ENCODE measurements around the gene MOSPD2.
A peak's percentile ranks its signal among the peaks of the same experiment; 100 is the strongest.

MOSPD2 gene

GRCh38 chrX:14915596-14915995, 42.4 kb downstream of the MOSPD2 start:
- DNase-seq = no peak

- no peak for DNase-seq
These were observed 42.9 kb downstream of the MOSPD2 start for GRCh38 chrX:14916017-14916674.

GRCh38 chrX:14919407-14919806, 46.2 kb downstream of the MOSPD2 start:
- no peak for DNase-seq

GRCh38 chrX:14920196-14920595, 47.0 kb downstream of the MOSPD2 start:
- no peak for DNase-seq

- DNase-seq = peak in 9 of 56 donors; percentile 0 to 2 (median 1)
These were observed 49.2 kb downstream of the MOSPD2 start for GRCh38 chrX:14922437-14922836.

- DNase-seq = no peak
These were observed 50.5 kb downstream of the MOSPD2 start for GRCh38 chrX:14923761-14924160.

GRCh38 chrX:14926471-14926870, 53.2 kb downstream of the MOSPD2 start:
- DNase-seq = no peak

GRCh38 chrX:14927401-14927800, 54.2 kb downstream of the MOSPD2 start:
- no peak for DNase-seq

GRCh38 chrX:14930663-14931062, 57.4 kb downstream of the MOSPD2 start:
- no peak for DNase-seq

GRCh38 chrX:14932136-14932535, 58.9 kb downstream of the MOSPD2 start:
- no peak for DNase-seq

GRCh38 chrX:14934423-14934822, 61.2 kb downstream of the MOSPD2 start:
- no peak for DNase-seq

GRCh38 chrX:14936561-14936960, 63.3 kb downstream of the MOSPD2 start:
- no peak for DNase-seq

- DNase-seq = no peak
These were observed 66.4 kb downstream of the MOSPD2 start for GRCh38 chrX:14939644-14940043.

- DNase-seq = no peak
These were observed 68.1 kb downstream of the MOSPD2 start for GRCh38 chrX:14941301-14941700.

- no peak for DNase-seq
These were observed 69.1 kb downstream of the MOSPD2 start for GRCh38 chrX:14942341-14942740.

- DNase-seq = no peak
These were observed 70.7 kb downstream of the MOSPD2 start for GRCh38 chrX:14943962-14944361.

- no peak for DNase-seq
These were observed 73.5 kb downstream of the MOSPD2 start for GRCh38 chrX:14946606-14947155.

GRCh38 chrX:14948691-14949090, 75.5 kb downstream of the MOSPD2 start:
- DNase-seq = no peak

- DNase-seq = no peak
These were observed 83.8 kb downstream of the MOSPD2 start for GRCh38 chrX:14956813-14957582.

- DNase-seq = no peak
These were observed 90.4 kb downstream of the MOSPD2 start for GRCh38 chrX:14963447-14964236.

- no peak for DNase-seq
These were observed 91.3 kb downstream of the MOSPD2 start for GRCh38 chrX:14964500-14964899.

Data from amygdala (tissue), 56 donors.